ENCODE data around the gene MRC1. TPM values are rescaled to one million over a fixed set of nuclear protein-coding genes. Genes with fewer than 3 reads are reported as not detected.

MRC1 gene
- total and polyA plus RNA-seq, 2 of the 13 experiments (the other 11 are each of a cell fraction or from before 2014, with no cell fraction given): not detected

DNA sequence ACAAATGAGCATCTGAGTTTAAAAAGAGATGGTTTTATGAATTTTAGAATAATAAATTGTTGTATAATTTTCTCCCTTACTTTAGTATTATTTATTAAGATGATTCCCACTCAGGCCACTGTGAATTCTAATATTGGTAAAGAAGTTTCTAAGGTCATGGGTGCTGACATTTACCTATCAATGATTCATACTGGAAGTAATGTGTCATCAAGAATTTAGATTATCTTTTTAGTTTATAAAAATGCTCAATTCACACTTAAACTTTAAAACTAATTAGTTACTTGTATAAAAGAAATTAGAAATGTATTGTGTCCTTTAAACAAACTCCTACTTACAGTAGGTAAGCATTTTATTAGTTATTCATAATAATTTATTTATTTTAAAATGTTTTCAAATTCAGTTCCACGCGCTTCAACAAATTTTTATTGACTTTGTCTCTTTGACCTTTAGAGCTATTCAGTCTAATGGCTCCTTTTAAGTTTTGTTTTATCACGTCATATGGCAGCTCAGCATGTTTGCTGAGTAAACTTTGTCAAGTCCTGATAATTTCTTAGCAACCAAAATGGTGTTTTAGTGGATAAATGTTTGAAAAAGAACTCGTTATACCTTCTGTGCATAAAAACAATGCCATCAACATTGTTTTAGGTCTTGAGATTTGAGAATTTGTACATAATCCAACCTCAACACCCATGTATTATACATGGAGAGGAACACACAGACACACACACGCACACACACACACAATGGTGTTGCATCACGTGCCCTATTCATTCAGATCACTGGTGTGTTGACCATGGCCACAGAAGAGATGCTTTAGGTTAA lies 15.1 kb upstream of the MRC1 start (continued):
- TF ChIP-seq, protein P1, sequence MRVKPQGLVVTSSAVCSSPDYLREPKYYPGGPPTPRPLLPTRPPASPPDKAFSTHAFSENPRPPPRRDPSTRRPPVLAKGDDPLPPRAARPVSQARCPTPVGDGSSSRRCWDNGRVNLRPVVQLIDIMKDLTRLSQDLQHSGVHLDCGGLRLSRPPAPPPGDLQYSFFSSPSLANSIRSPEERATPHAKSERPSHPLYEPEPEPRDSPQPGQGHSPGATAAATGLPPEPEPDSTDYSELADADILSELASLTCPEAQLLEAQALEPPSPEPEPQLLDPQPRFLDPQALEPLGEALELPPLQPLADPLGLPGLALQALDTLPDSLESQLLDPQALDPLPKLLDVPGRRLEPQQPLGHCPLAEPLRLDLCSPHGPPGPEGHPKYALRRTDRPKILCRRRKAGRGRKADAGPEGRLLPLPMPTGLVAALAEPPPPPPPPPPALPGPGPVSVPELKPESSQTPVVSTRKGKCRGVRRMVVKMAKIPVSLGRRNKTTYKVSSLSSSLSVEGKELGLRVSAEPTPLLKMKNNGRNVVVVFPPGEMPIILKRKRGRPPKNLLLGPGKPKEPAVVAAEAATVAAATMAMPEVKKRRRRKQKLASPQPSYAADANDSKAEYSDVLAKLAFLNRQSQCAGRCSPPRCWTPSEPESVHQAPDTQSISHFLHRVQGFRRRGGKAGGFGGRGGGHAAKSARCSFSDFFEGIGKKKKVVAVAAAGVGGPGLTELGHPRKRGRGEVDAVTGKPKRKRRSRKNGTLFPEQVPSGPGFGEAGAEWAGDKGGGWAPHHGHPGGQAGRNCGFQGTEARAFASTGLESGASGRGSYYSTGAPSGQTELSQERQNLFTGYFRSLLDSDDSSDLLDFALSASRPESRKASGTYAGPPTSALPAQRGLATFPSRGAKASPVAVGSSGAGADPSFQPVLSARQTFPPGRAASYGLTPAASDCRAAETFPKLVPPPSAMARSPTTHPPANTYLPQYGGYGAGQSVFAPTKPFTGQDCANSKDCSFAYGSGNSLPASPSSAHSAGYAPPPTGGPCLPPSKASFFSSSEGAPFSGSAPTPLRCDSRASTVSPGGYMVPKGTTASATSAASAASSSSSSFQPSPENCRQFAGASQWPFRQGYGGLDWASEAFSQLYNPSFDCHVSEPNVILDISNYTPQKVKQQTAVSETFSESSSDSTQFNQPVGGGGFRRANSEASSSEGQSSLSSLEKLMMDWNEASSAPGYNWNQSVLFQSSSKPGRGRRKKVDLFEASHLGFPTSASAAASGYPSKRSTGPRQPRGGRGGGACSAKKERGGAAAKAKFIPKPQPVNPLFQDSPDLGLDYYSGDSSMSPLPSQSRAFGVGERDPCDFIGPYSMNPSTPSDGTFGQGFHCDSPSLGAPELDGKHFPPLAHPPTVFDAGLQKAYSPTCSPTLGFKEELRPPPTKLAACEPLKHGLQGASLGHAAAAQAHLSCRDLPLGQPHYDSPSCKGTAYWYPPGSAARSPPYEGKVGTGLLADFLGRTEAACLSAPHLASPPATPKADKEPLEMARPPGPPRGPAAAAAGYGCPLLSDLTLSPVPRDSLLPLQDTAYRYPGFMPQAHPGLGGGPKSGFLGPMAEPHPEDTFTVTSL (CRISPR knock-in tag; IDR thresholded peaks at IDR 0.05; ENCODE audit: borderline replicate concordance): peak; percentile 28; the same call in 1 of the 2 replicates
- TF ChIP-seq TCF7 (IDR thresholded peaks at IDR 0.05; ENCODE audit: low read depth) (peak; percentile 80), ZNF564 (CRISPR knock-in tag; IDR thresholded peaks at IDR 0.05) (no peak), SOX13 (IDR thresholded peaks at IDR 0.05) (no peak), SOX13 (CRISPR knock-in tag; conservative IDR thresholded peaks at IDR 0.05 in 1 of 2, IDR thresholded peaks at IDR 0.05 in 1 of 2) (no peak; a peak in 1 of 4 replicates), MBD4 (IDR thresholded peaks at IDR 0.05; ENCODE audit: borderline replicate concordance, low read length) (no peak), ZNF773 (CRISPR knock-in tag; IDR thresholded peaks at IDR 0.05; ENCODE audit: borderline replicate concordance) (no peak), HES4 (CRISPR knock-in tag; IDR thresholded peaks at IDR 0.05; ENCODE audit: borderline replicate concordance) (no peak), TEAD3 (CRISPR knock-in tag; optimal IDR thresholded peaks at IDR 0.05; ENCODE audit: borderline replicate concordance) (no peak), FOXA3 (CRISPR knock-in tag; IDR thresholded peaks at IDR 0.05) (peak; percentile 58), ZNF878 (CRISPR knock-in tag; IDR thresholded peaks at IDR 0.05) (no peak), MAF1 (CRISPR knock-in tag; IDR thresholded peaks at IDR 0.05; ENCODE audit: borderline replicate concordance) (no peak), SALL1 (CRISPR knock-in tag; IDR thresholded peaks at IDR 0.05) (no peak), NKX3-1 (CRISPR knock-in tag; IDR thresholded peaks at IDR 0.05) (no peak)
- TF ChIP-seq, protein P2, sequence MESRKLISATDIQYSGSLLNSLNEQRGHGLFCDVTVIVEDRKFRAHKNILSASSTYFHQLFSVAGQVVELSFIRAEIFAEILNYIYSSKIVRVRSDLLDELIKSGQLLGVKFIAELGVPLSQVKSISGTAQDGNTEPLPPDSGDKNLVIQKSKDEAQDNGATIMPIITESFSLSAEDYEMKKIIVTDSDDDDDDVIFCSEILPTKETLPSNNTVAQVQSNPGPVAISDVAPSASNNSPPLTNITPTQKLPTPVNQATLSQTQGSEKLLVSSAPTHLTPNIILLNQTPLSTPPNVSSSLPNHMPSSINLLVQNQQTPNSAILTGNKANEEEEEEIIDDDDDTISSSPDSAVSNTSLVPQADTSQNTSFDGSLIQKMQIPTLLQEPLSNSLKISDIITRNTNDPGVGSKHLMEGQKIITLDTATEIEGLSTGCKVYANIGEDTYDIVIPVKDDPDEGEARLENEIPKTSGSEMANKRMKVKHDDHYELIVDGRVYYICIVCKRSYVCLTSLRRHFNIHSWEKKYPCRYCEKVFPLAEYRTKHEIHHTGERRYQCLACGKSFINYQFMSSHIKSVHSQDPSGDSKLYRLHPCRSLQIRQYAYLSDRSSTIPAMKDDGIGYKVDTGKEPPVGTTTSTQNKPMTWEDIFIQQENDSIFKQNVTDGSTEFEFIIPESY (CRISPR knock-in tag; IDR thresholded peaks at IDR 0.05): no peak
- TF ChIP-seq, protein P3, sequence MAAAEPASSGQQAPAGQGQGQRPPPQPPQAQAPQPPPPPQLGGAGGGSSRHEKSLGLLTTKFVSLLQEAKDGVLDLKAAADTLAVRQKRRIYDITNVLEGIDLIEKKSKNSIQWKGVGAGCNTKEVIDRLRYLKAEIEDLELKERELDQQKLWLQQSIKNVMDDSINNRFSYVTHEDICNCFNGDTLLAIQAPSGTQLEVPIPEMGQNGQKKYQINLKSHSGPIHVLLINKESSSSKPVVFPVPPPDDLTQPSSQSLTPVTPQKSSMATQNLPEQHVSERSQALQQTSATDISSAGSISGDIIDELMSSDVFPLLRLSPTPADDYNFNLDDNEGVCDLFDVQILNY (CRISPR knock-in tag; conservative IDR thresholded peaks at IDR 0.05): no peak

Data from HepG2 (cell line).